Upper lobe of left lung (tissue), 4 donors: ENCODE results near the gene ADPRS.

Experiments
- POLR2A ChIP-seq, 4 donors: fragments of 450-650 bp; IDR thresholded peaks; one replicate each; pipeline ENCODE4 v1.5.1; 2016 to 2017; ENCODE audit warnings: antibody characterized with exemption in 4 of 4, mild to moderate bottlenecking in 2 of 4
- POLR2AphosphoS5 ChIP-seq, 2 donors: sonication (generic); formaldehyde crosslinking; IDR thresholded peaks; one replicate each; pipeline ENCODE4 v1.5.1; 2017; ENCODE audit warnings: antibody characterized with exemption in 2 of 2
- TF ChIP-seq, protein P1 (sequence below), 6 experiments: fragments of 450-650 bp in 4 of 6; fragments of 200-600 bp in 2 of 6; sonication (generic) in 2 of 6; IDR thresholded peaks; one replicate each; pipeline ENCODE4 v1.5.1; 2016 to 2019; ENCODE audit warnings: antibody characterized with exemption in 6 of 6

DNA sequence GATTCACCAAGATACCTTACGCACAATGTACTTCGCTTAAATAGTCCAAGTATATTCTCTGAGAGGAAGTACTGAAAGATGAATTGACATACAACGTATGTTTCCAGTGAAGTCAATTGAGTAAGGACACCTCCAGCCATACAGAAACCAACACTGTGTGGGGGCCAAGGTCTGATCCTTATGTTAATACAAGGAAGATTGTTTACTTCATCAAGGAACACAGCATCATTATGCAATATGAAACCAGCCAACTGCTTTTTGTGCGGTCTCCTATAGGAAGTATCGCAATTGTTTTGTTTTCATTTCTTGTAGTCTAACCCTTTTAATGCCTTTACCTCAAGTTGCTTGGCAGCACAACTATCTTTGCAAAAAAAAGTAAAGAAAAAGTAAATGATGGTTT, 33.0 kb upstream of the ADPRS start:
- no peak for TF ChIP-seq POLR2AphosphoS5 (IDR thresholded peaks at IDR 0.05)
- TF ChIP-seq, protein P1, sequence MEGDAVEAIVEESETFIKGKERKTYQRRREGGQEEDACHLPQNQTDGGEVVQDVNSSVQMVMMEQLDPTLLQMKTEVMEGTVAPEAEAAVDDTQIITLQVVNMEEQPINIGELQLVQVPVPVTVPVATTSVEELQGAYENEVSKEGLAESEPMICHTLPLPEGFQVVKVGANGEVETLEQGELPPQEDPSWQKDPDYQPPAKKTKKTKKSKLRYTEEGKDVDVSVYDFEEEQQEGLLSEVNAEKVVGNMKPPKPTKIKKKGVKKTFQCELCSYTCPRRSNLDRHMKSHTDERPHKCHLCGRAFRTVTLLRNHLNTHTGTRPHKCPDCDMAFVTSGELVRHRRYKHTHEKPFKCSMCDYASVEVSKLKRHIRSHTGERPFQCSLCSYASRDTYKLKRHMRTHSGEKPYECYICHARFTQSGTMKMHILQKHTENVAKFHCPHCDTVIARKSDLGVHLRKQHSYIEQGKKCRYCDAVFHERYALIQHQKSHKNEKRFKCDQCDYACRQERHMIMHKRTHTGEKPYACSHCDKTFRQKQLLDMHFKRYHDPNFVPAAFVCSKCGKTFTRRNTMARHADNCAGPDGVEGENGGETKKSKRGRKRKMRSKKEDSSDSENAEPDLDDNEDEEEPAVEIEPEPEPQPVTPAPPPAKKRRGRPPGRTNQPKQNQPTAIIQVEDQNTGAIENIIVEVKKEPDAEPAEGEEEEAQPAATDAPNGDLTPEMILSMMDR (IDR thresholded peaks at IDR 0.05) = no peak
- TF ChIP-seq POLR2A (IDR thresholded peaks at IDR 0.05) = no peak
